OCI-LY3 (cell line): ENCODE measurements around the gene BLOC1S1.

ENCODE experiments used
- H2AFZ ChIP-seq: fragments of 200-600, 300-600 bp; shearing (Covaris generic); 2 replicates; pipeline ENCODE4 v1.6.0; 2014; ENCODE audit warnings: antibody characterized with exemption, low read depth, low read length
- H3K27ac ChIP-seq: fragments of 200-600, 300-600 bp; sonication (generic); 2 replicates; pipeline ENCODE4 v1.5.1; 2014; ENCODE audit warnings: mild to moderate bottlenecking, low read length, moderate library complexity, mixed read lengths
- H3K27me3 ChIP-seq: fragments of 200-600, 300-600 bp; sonication (generic); 2 replicates; pipeline ENCODE4 v1.6.1; 2014; ENCODE audit warnings: low read depth, low read length, mixed read lengths
- H3K36me3 ChIP-seq: fragments of 200-600, 300-600 bp; sonication (generic); replicated peaks from 2 replicates; pipeline ENCODE3; 2014; ENCODE audit warnings: low read depth, low read length, mixed read lengths
- H3K4me1 ChIP-seq: fragments of 300-600, 200-600 bp; sonication (generic); 2 replicates; pipeline ENCODE4 v1.6.1; 2014; ENCODE audit warnings: low read length, mixed read lengths
- H3K4me2 ChIP-seq: fragments of 200-600, 300-600 bp; sonication (generic); 2 replicates; pipeline ENCODE4 v1.6.1; 2014; ENCODE audit warnings: low read length, mixed read lengths
- H3K4me3 ChIP-seq: fragments of 300-600, 200-600 bp; sonication (generic); 2 replicates; pipeline ENCODE4 v1.5.1; 2014; ENCODE audit warnings: antibody characterized with exemption, mild to moderate bottlenecking, low read length, moderate library complexity
- H3K79me2 ChIP-seq: fragments of 300-600, 200-600 bp; shearing (Covaris generic); 2 replicates; pipeline ENCODE4 v1.6.1; 2014; ENCODE audit warnings: mild to moderate bottlenecking, low read length, mixed read lengths
- H3K9ac ChIP-seq: fragments of 300-600, 200-600 bp; shearing (Covaris generic); 2 replicates; pipeline ENCODE4 v1.6.0; 2014; ENCODE audit warnings: mild to moderate bottlenecking, low read length, moderate library complexity
- H3K9me3 ChIP-seq: fragments of 200-600, 300-600 bp; shearing (Covaris generic); 2 replicates; pipeline ENCODE4 v1.6.1; 2014; ENCODE audit warnings: low read length, mixed read lengths; ENCODE audit not compliant: insufficient read depth
- H4K20me1 ChIP-seq: fragments of 200-600, 300-600 bp; sonication (generic); 2 replicates; pipeline ENCODE4 v1.6.1; 2016; ENCODE audit warnings: low read length, mixed read lengths; ENCODE audit not compliant: insufficient read depth
- EZH2phosphoT487 ChIP-seq: fragments of 200-600 bp; shearing (Covaris generic); IDR thresholded peaks from 2 replicates; pipeline ENCODE4 v1.6.1; 2018; ENCODE audit warnings: antibody characterized with exemption, mixed run types, low read depth
- TF ChIP-seq, protein P1 (sequence below): fragments of 200-600, 300-600 bp; sonication (generic); IDR thresholded peaks from 2 replicates; pipeline ENCODE4 v1.5.1; 2014; ENCODE audit warnings: antibody characterized with exemption, low read length, low read depth

Gene BLOC1S1

GRCh38 chr12:55696796-55697462 is 18.9 kb upstream of the BLOC1S1 start:
- Histone ChIP-seq H4K20me1 (no peaks in the 10 kb centered on the region), H3K27me3 (no peaks in the 10 kb centered on the region), H3K36me3 (no peaks in the 10 kb centered on the region), H3K27ac (no peak overlapping the region), H3K79me2 (no peaks in the 10 kb centered on the region), H3K4me3 (no peak overlapping the region), H3K9ac (no peak overlapping the region), H2AFZ (no peak overlapping the region), H3K4me1 (no peaks in the 10 kb centered on the region), H3K9me3 (no peaks in the 10 kb centered on the region), H3K4me2 (no peak overlapping the region)
- TF ChIP-seq, protein P1, sequence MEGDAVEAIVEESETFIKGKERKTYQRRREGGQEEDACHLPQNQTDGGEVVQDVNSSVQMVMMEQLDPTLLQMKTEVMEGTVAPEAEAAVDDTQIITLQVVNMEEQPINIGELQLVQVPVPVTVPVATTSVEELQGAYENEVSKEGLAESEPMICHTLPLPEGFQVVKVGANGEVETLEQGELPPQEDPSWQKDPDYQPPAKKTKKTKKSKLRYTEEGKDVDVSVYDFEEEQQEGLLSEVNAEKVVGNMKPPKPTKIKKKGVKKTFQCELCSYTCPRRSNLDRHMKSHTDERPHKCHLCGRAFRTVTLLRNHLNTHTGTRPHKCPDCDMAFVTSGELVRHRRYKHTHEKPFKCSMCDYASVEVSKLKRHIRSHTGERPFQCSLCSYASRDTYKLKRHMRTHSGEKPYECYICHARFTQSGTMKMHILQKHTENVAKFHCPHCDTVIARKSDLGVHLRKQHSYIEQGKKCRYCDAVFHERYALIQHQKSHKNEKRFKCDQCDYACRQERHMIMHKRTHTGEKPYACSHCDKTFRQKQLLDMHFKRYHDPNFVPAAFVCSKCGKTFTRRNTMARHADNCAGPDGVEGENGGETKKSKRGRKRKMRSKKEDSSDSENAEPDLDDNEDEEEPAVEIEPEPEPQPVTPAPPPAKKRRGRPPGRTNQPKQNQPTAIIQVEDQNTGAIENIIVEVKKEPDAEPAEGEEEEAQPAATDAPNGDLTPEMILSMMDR: no peak
- no peak for TF ChIP-seq EZH2phosphoT487

DNA sequence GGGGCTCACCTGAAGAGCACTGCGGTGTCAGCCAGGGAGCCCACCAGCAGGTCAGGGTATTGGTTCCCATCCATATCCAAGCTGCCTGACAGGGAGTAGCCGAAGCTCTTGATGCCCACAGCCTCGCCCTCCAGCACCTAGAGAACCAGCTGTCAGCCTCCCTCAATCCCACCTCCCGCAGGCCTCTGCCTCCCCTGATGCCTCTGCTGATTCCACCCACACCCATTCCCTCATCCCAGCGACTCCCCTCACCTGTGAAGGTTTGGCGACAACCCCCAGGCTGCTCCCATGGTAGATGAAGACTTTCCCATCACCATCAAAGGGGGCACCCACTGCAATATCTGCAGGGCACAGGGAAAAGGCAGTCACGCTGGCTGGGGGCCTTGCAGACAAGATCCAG is 18.2 kb upstream of the BLOC1S1 start:
- H3K36me3 ChIP-seq: no peaks in the 10 kb centered on the region
- H2AFZ ChIP-seq: no peak overlapping the region
- H4K20me1 ChIP-seq: no peaks in the 10 kb centered on the region
- no peaks in the 10 kb centered on the region for H3K4me1 ChIP-seq
- no peak overlapping the region for H3K4me2 ChIP-seq
- no peak overlapping the region for H3K27ac ChIP-seq
- TF ChIP-seq, protein P1: no peak
- TF ChIP-seq EZH2phosphoT487: no peak
- no peaks in the 10 kb centered on the region for H3K79me2 ChIP-seq
- H3K27me3 ChIP-seq: no peaks in the 10 kb centered on the region
- no peaks in the 10 kb centered on the region for H3K9me3 ChIP-seq
- H3K9ac ChIP-seq: no peak overlapping the region
- H3K4me3 ChIP-seq: no peak overlapping the region

GRCh38 chr12:55698241-55698955 is 17.4 kb upstream of the BLOC1S1 start:
- no peak overlapping the region for H3K9ac ChIP-seq
- H3K36me3 ChIP-seq: no peaks in the 10 kb centered on the region
- no peaks in the 10 kb centered on the region for H3K79me2 ChIP-seq
- H3K27me3 ChIP-seq: no peaks in the 10 kb centered on the region
- no peak overlapping the region for H3K4me3 ChIP-seq
- TF ChIP-seq EZH2phosphoT487: no peak
- TF ChIP-seq, protein P1: no peak
- no peak overlapping the region for H3K27ac ChIP-seq
- H3K4me1 ChIP-seq: no peaks in the 10 kb centered on the region
- H3K4me2 ChIP-seq: no peak overlapping the region
- no peak overlapping the region for H2AFZ ChIP-seq
- no peaks in the 10 kb centered on the region for H3K9me3 ChIP-seq
- H4K20me1 ChIP-seq: no peaks in the 10 kb centered on the region

GRCh38 chr12:55698965-55699364 is 16.9 kb upstream of the BLOC1S1 start:
- no peak overlapping the region for H3K27ac ChIP-seq
- no peaks in the 10 kb centered on the region for H3K79me2 ChIP-seq
- H3K4me2 ChIP-seq: no peak overlapping the region
- H3K9me3 ChIP-seq: no peaks in the 10 kb centered on the region
- no peak overlapping the region for H3K4me3 ChIP-seq
- H3K27me3 ChIP-seq: no peaks in the 10 kb centered on the region
- H3K4me1 ChIP-seq: no peaks in the 10 kb centered on the region
- H4K20me1 ChIP-seq: no peaks in the 10 kb centered on the region
- TF ChIP-seq EZH2phosphoT487: no peak
- no peak overlapping the region for H2AFZ ChIP-seq
- no peak overlapping the region for H3K9ac ChIP-seq
- H3K36me3 ChIP-seq: no peaks in the 10 kb centered on the region
